T47D (cell line): ENCODE data around the gene OLFML2B.

Experiments
- DNase-seq, 2 experiments: peaks; one replicate each; pipeline versions ENCODE4 v3.0.0 to v3.0.0-alpha.2; 2011 to 2012; ENCODE audit warnings: low read depth in 1 of 2, low spot score in 1 of 2
- JUND ChIP-seq: IDR thresholded peaks from 2 replicates; pipeline ENCODE4 v1.6.1; 2012; ENCODE audit warnings: low read depth
- in situ Hi-C: cut with HindIII; loops from 2 replicates; pipeline ENCODE4 v1.10.0; 2016; ENCODE audit warnings: low sequenced_read_pairs, low pct_unique_long_range_greater_than_20kb

Gene OLFML2B

DNA sequence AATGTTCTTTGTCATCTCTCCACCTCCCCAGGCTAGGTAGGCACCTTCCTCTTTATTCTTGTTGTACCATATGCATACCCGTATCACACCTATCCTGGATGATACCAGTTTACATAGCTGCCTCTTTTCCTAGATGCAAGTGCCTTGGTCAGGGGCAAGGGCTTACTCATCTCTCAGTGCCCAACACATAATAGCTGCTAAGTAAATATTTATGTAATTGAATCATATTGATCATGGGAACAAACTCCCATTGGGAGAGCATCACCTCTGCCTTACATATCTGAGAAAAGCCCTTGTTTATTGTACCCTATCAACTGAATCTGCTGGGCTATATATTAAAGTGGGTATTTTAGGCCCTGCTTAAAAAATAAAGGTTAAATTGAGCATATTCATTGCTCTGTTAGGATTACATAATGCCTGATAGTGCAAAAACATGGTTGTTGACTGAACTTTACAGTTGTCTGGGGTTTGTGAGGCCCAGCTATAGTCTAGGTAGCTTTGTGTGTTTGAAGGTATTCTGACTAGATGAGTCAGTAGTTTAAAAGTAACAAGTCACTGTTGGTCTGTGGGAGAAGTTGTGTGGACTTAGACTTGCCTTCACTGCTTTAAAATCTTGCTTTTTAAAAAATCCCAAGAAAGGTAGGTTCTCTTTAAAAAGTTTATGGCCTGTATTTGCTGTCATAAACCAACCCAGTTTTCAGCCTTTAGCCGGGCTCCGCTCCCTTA lies 82.6 kb downstream of the OLFML2B start:
- no peak for TF ChIP-seq JUND
- in situ Hi-C loops = no loop called here
- no peak for DNase-seq

DNA sequence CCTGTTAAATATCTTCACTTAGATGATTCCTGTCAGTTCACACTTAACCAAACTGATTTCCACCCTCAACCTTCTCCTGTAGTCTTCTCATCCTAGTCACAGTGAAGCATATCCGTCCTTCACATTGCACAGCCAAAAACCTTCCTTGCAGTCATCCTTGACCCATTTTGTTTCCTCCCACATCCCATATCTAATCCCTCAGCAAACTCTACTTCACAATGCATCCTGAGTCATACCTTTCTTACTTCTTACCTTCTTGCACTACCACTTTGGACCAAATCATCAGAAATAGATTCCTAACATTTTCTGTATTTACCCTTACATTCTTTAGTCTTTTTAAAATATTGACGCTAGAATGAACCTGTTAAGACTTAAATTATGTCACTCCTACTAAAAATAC lies 86.9 kb downstream of the OLFML2B start:
- no peak for DNase-seq
- in situ Hi-C loops = no loop called here
- no peak for TF ChIP-seq JUND

DNA sequence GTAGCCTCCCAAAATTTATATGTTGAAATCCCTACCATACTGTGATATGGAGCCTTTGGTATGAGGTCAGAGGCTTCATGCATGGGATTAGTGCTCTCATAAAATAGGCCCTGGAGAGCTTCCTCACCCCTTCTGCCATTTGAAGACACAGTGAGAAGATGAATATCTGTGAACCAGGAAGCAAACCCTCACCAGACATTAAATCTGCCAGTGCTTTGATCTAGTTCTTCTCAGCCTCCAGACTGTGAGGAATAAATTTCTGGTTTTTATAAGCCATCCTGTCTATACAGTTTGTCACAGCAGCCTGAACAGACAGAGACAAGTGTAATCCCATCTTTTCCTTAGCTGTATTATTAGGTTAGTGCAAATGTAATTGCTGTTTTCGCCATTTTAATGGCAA lies 88.4 kb downstream of the OLFML2B start:
- in situ Hi-C loops = no loop called here
- no peak for TF ChIP-seq JUND
- no peak for DNase-seq

- in situ Hi-C loops = no loop called here
- no peak for TF ChIP-seq JUND
- DNase-seq = no peak
These were observed 89.8 kb downstream of the OLFML2B start for GRCh38 chr1:161933592-161934588.
